DMS53 treated with DMSO at 0.1 percent for 48 hours (cell line): ENCODE results near the gene MRTFA.
"Not testable (repeated sequence)": the region's sequence is repeated elsewhere in the genome, so short reads cannot be mapped to it uniquely, and the experiment has no call there.

ENCODE experiments used
- DNase-seq: peaks from one replicate; lab custom pipeline; 2025; ENCODE audit not compliant: unreplicated experiment; lab: John Stamatoyannopoulos, UW

The MRTFA gene

DNA sequence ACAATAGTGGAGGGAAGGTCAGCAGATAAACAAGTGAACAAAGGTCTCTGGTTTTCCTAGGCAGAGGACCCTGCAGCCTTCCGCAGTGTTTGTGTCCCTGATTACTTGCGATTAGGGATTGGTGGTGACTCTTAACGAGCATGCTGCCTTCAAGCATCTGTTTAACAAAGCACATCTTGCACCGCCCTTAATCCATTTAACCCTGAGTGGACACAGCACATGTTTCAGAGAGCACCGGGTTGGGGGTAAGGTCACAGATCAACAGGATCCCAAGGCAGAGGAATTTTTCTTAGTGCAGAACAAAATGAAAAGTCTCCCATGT lies 136.1 kb downstream of the MRTFA start:
- DNase-seq, result not testable (repeated sequence)

DNA sequence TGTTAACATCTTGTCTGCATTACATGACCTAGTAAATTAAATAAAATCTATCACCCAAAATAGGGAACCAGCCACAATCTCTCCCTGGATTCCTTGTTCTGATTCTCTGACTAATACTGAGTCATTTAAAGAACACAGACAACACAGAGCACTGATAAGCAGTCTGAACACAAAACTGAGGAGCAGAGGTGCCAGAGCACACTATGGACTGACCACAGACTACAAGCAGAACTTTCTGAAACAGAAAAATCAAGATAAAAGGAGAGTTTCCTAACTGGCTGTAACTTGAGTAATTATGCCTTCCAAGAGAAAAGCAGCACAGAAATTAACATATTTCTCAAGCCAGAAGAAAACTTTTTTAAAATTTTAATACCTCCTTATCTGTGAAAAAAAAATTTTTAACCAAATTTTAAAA lies 137.3 kb downstream of the MRTFA start:
- DNase-seq, result peak; percentile 36

DNA sequence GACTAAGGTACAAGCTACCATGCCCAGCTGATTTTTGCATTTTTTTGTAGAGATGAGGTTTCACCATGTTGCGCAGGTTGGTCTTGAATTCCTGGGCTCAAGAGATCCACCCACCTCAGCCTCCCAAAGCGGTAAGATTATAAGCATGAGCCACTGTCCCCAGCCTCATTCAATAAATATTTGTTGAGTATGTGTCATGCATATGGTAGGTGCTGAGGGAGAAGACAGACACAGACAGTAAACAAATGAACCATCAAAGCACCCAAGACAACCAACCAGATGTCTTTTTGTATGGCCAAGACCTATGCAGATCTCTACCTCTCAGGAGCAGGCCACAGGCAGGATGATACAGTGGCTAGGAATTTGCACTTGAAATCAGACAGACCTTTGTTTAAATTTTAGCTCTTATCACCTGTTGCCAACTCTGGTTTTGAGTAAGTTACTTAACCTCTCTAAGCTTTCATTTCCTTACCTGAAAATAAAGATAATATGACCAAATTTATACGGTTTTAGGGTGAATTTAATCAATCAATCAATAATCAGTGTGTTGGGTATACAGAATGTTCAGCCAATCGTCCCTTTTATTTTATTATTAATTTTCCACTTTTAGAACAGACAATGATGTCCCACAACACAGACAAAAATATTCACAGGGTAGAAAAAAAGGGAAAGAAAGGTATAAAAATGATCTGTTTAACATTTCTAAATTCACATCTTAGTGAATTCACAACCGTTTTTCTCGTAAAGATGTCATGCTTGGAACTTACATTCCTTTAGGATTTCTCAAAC lies 137.9 kb downstream of the MRTFA start:
- peak; percentile 91 for DNase-seq

DNA sequence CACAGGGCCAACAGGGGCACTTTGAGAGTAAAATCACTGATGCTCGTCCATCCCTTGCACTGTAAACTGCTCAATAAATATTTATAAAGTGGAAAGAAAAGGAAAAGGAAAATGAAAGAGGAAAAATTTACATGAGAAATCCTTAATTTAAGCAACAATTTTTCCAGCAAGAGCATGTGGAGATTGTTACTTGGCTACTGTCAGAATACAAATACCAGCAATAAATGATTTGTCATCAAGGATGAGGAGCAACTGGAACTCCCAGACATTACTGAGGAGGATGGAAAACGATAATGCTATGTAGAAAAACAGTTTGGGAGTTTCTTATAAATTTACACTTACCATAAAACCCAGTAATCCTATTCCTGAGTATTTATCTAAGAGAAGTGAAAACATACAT lies 143.1 kb downstream of the MRTFA start:
- no peak for DNase-seq

DNA sequence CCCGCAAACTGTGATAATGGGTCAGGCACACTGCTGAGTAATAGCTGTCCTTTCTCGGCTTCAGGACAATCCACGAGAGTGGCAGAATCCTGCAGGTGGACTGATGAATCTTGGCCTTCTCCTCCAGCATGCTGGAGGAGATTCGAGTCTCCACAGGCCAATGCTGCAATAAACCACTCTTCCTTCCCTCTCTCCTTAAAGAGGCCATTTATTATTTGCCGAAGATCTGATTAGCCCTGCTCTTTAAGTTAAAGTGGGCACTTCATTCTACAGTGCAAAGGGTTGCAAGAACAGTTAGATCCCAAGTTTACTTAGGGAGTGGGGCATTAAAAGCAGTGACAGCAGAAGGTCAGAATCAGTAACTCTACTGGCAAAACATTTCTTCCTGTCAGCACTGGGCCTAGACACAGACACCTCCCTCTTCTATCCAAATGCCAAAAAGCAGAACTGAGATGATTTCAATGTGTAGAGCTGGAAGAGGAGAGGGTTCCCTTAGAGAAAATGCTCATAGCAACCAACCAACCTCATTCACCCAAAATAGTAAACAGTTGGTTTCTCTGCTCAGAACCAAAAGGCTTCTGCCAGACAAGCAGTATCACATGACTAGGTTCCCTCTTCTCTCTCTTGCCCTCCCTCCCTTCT lies 144.4 kb downstream of the MRTFA start:
- no peak for DNase-seq

DNA sequence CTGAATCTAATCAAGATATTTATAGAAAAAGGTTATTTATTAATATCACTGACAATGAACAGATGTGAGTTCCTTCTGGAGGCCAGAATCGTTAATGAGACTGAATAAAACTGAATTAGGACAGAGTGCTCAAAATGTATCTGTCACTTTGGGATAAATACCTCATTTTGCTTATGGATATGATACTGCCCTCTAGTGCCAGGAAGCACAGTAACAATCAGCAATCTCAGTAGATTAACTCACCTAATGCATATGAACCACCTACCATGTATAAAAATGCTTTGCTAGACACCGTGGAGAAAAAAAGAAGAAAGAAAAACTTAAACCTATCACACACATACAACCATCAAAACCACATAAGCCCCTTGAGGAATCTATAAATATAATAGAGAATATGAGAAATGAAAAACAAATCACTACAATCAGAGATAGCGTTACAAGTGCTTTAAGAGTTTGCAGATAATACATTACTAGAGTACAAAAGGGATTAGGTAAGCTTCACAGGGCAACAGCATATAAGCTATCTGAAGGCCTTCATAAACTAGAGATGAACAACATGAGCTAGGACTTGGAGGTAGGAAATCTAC lies 148.8 kb downstream of the MRTFA start:
- peak; percentile 64 for DNase-seq

DNA sequence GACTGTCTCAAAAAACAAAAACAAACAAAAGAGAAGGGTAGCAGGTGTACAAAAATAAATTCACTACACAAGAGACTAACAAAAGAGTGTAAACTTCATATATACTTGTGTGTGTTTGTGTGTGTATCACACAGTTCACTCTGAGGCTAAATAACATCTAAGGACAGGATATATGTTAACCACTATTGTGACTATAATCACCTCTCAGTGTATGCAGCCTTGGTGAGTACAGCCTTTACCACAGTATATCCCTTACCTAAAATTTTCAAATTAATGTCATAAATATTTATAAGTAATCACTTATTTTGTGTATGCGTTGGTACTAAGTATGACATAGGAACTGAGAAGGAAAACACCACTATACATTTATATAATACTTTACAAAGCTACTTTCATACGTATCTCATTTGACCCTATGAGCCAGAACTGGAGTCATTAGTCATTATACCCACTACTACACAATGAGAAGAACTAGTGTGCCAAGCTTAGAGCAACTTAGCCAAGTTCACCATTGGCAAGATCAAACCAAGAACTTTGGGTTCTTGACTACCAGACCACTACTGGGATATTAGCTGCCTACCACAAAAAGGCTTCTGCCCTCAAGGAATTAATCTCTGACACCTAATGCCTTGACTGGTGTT lies 149.4 kb downstream of the MRTFA start:
- no peak for DNase-seq

DNA sequence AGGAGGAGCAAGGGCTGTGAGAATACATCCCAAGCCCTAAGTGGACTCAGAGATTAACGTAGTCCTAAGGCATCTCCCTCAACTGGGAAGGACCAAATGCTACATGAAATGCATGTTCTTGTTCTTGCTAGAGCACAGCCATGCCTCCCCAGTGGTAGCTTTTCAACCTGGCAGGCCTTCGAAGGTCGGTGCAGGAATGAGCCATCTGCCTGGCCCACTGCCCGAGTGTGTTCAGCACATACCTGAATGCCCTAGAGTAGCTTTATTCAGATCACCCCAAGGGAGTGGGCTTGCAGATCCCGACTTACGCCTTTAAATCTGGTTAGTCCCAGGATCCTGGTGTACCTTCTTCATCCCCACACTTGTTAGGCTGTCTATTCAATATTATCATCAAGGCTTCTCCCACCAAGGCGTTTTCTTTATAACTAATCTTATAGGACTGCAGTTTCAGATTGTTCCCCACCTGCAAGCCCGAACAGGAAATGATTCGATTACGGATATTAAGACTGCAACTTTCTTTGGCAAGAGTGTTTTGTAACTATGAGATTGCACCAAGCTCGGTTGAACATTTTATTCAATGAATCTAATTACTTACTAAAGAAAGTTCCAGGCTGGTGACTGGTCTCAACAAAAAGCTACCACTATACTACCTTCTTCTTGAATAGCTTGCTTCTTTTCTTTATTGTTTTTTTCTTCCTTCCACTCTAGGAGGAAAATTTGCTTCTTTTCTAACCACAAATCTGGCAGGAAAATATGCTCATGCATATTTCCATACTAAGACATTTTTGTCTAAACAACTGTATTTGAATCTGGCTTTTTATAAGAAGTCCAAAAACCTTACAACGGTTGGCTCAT lies 150.5 kb downstream of the MRTFA start:
- no peak for DNase-seq

DNA sequence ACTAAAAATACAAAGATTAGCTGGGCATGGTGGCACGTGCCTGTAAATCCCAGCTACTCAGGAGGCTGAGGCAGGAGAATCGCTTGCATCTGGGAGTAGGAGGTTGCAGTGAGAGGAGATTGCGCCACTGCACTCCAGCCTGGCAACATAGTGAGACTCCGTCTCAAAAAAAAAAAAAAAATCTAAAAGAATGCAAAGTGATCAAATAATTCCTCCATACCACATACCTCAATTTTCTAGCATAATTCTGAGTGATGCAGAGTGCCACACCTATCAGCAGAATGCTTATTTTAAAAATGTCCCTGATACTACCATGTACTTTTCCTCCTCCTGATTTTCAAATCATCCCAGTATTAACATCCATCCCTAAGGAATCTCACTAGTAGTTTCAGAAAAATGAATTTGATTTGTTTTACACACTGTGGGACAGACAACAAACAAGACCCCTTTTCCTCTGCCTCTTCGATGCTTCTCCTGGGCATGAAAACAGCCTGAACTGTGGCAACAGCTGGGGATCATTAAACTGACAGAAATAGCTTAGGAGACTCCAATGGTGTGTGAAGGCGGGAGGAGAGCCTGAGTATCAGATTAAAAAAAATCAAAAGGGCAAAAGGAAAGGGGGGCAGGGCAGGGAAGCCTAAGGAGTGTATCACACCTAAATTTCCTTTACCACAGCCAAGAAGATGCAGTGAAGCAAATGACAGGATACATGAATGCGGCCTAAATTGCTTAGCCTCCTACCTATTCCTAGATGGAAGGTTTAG lies 151.4 kb downstream of the MRTFA start:
- DNase-seq, result no peak

DNA sequence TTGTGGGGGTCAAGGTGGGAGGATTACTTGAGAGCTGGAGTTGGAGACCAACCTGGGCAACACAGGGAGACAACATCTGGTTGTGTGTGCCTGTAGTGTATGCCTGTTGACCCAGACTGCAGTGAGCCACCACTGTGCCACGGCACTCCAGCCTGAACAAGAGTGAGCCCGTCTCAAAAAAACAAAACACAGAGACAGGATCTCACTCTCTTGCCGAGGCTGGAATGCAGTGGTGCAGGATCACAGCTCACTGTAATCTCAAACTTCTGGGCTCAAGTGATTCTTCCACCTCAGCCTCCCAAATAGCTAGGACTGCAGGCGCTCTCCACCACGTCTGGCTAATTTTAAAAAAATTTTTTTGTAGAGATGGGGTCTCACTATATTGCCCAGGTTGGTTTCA lies 153.6 kb downstream of the MRTFA start:
- DNase-seq, result no peak

DNA sequence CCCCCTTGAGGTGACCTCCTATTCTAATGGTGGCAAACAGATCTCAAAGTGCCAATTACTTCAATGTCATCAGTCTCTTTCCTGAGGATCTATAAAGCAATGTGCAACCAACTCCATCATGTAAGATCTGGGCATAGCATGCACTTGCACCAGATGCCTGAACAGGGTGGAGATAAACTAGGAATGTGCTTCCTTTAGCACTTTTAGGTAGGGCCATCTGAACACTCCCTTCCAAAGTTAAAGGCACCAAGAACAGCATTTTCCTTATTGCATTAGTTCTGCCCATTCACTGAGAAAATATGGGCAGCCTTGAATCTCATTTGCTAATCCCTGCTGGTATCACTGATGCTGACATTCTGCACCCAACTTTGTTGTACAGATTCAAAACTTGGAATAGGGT lies 154.1 kb downstream of the MRTFA start:
- DNase-seq, result no peak

DNA sequence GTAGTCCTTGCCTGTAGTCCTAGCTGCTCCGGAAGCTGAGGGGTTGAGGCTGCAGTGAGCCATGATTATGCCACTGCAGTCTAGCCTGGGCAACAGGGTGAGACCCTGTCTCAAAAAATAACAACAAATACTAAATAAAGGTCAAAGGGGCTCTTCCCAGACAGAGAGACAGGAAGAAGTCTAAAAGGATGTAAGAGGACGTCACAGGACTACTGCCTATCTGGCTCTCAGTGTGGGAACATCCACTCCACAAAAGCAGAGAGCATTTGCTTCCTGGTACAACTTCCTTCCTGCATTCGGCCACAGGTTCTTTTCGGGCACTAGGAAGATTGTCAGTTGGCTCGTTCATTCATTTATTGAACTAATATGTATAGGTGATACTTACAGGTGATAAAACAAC lies 155.5 kb downstream of the MRTFA start:
- no peak for DNase-seq

DNA sequence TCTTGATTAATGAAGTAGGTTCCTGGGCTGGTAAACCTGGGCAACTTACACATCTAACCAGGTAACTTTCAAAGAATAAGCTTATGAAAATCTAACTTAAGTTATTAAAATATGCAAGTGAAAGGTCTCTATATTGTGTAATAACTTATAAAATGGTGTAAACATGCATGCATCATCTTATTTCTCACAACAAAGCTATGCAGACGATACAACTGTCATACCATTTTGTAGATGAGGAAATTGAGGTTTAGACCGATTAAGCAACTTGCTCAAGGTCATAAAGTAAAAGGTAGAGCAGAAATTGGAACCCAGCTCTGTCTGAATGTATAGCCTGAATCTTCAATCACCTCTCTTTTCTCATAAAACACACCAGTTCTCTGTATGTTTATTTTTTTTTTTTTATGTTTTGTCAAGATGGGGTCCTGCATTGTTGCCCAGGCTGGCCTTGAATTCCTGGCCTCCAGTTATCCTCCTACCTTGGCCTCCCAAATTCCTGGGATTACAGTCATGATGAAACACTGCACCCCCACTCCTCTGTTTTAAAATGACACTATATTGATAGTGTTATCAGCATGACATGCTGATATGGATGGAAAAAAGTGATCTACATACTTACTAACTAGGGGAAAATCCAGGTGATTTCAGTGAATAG lies 156.5 kb downstream of the MRTFA start:
- no peak for DNase-seq

DNA sequence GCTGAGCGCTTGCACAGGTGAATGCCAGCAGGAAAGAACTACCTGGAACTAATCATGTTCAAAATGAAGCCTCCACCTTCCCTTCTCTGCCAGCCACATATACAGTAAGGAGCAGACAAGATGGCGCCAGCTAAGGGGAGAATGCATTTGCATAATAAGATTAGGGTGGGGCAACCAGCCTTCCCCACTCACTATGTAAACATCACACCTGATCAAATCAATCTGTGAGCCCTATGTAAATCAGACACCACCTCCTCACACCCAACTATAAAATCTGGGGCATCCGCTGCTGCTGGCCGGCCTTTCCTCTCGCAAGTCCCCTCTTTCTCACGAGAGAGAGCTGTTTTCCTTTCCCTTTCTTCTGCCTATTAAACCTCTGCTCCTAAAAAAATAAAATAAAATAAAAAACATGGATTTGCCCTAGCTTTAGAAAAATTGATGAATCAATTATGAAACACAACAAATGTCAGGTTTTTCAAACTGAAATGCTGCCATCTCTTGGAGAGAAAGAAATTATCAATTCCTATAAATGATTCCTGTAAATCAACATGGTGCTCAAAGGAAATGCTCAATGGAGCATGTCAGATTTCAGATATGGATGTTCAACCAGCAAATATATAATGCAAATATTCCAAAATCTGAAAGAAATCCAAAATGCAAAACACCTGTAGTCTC lies 157.3 kb downstream of the MRTFA start:
- DNase-seq, result no peak

DNA sequence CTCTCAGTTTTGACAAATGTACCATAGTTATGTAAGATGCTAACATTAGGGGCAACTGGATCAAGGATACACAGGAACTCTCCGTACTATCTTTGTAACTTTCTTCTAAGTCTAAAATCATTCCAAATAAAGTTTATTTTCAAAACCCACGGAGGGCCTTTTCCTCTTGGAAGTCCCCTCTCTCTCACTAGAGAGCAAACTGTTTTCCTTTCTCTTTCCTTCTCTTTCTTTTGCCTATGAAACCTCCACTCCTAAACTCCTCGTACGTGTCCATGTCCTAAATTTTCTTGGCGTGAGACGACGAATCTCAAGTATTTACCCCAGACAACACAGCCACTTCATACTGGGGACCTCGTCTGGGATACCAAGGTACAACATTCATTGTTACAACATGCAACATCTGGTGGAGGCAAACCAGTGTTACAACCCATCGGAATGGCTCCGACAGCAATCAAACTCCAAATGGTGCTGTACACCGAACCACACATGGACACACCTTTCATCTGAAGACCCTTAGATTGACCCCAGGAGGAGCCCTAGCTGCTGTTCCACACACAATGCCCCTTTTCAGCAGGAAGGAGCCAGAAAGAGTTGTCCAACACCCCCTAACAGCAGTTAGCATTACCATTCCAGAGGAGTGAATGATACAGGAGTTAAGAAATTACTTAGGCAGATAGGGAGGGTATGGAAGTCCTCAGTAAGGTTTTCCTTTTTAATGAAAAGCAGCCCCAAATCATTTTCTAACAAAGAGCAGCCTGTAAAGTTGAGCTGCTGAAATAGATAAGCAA lies 158.0 kb downstream of the MRTFA start:
- DNase-seq, result no peak

DNA sequence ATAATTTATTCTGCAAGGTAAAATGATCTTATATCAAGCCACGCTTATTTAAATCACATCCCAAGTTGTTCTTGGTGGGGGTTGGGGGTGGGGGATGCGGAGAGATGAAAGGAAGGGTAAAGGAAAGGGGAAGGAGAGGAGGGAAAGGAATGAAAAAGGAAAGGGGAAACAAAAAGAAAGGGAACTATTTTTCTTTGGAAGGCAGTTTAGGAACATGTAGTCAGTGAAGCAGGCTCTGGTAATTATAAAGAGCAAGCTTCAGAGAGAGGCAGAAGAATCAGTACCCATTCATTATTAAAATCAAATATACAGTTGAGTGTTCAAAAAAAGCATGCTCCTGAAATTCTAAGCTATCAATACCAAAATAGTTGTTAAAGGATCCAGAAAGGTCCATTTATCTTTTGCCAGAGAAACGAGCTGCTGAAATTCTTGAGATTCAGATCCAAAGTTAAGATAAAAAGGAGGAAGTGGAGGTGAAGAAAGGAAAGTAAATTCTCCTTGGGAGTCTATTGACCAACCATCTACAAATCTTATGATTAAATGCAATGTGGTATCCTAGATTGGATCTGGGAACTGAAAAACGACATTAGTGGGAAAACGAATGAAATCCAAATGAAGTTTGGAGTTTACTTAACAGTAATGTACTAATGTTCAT lies 158.7 kb downstream of the MRTFA start:
- DNase-seq, result no peak

DNA sequence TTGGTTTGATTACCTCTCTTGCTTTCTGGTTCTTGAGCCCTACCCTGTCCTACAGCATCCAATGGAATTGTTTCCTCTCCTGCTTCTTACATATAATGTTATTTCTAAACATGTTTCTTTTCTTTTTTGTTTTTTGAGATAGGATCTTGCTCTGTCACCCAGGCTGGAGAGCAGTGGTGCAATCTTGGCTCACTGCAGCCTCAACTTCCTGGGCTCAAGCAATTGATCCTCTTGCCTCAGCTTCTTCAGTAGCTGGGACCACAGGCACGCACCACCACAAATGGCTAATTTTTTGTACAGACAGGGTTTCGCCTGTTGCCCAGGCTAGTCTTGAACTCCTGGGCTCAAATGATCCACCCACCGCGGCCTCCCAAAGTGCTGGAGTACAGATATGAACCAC lies 160.2 kb downstream of the MRTFA start:
- no peak for DNase-seq

DNA sequence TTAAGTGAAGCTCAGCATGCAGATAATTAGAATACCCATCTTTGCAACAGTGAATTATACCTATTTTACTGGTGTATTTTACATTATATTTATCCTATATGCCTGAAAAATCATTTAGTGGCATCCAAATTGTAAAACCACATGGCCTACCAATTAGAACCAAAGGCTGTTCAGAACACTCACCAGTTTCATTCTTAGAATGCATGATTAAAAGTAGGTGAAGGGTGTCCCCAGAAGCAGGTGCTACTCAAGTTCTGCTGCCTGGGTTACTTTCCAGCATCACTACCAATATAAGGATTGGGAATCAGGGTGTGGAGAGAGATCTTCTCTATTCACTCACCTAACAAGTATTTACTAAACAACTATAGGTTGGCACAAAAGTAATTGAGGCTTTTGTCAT lies 162.8 kb downstream of the MRTFA start:
- no peak for DNase-seq
